ENCODE data around the gene HAGH.

HAGH gene

DNA sequence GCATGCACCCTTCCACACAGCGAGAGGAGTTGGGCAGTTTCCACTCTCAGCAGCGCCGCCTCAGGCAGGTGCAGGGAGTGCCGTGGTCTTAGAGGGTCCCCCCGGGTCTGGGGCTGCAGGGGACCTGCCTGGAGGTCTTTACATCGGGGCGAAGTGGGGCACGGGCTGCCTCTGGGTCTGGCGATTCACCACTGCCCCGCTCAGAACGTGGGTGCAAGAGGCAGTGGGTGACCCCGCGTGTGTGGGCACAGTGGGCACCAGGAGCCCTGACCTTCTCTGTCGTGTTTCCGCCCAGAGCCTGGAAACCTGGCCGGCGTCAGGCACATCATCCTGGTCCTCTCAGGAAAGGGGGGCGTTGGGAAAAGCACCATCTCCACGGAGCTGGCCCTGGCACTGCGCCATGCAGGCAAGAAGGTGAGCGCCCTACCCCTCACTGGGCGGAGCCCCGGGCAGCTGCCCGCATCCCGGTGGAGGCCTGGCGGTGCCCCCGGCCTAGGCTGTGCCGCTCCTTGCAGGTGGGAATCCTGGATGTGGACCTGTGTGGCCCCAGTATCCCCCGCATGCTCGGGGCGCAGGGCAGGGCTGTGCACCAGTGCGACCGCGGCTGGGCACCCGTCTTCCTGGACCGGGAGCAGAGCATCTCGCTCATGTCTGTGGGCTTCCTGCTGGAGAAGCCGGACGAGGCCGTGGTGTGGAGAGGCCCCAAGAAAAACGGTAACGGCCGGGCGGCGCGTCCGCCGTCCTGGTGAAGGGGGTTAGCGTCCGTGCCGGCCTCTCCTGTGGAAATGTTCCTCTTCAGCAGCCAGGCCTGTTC, 40.2 kb downstream of the HAGH start:
- TF ChIP-seq, protein P1, sequence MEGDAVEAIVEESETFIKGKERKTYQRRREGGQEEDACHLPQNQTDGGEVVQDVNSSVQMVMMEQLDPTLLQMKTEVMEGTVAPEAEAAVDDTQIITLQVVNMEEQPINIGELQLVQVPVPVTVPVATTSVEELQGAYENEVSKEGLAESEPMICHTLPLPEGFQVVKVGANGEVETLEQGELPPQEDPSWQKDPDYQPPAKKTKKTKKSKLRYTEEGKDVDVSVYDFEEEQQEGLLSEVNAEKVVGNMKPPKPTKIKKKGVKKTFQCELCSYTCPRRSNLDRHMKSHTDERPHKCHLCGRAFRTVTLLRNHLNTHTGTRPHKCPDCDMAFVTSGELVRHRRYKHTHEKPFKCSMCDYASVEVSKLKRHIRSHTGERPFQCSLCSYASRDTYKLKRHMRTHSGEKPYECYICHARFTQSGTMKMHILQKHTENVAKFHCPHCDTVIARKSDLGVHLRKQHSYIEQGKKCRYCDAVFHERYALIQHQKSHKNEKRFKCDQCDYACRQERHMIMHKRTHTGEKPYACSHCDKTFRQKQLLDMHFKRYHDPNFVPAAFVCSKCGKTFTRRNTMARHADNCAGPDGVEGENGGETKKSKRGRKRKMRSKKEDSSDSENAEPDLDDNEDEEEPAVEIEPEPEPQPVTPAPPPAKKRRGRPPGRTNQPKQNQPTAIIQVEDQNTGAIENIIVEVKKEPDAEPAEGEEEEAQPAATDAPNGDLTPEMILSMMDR (IDR thresholded peaks at IDR 0.05; ENCODE audit: borderline replicate concordance, insufficient read depth, low read depth, low read length) = no peak

DNA sequence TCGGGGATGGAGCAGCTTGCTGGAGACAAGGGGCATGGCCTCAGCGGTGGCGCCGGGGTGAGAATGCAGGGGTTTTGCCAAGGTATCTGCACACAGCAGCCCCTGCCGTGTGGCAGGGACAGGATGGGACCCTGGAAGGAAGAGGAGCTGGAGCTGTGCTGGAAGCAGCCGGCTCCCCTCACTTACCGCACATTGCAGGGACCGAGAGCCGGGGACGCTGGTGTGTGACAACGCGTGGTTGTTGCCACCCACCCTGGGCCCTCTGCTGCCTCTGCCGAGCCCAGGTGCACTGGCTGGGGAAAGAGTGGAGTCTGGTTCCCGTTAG, 40.8 kb downstream of the HAGH start:
- TF ChIP-seq, protein P1 (IDR thresholded peaks at IDR 0.05; ENCODE audit: borderline replicate concordance, insufficient read depth, low read depth, low read length) = no peak

More for the DNA sequence above, 40.2 kb downstream of the HAGH start:
- H3K4me3 ChIP-seq (ENCODE audit: low read depth, low read length) = no peak overlapping the region

GRCh38 chr16:1784977-1785845, 41.4 kb downstream of the HAGH start:
- H3K4me3 ChIP-seq (ENCODE audit: low read depth, low read length) = no peak overlapping the region
- TF ChIP-seq, protein P1 (IDR thresholded peaks at IDR 0.05; ENCODE audit: borderline replicate concordance, insufficient read depth, low read depth, low read length) = no peak

More for the DNA sequence above, 40.8 kb downstream of the HAGH start:
- no peak overlapping the region for H3K4me3 ChIP-seq (ENCODE audit: low read depth, low read length)

- peak within 1 kb of the TSS; percentile 77 for H3K4me3 ChIP-seq (ENCODE audit: low read depth, low read length)
- TF ChIP-seq, protein P1 (IDR thresholded peaks at IDR 0.05; ENCODE audit: borderline replicate concordance, insufficient read depth, low read depth, low read length) = no peak
Observed at GRCh38 chr16:1782408-1783264, 44.0 kb downstream of the HAGH start, which contains the start of the genes NUBP2 and SPSB3. TSS of gene NUBP2 (plus strand) at chr16:1782960. CDS start at chr16:1783021, 61 bp downstream. TSS of gene SPSB3 (minus strand) at chr16:1782571. CDS start at chr16:1781483, 1,088 bp downstream.

DNA sequence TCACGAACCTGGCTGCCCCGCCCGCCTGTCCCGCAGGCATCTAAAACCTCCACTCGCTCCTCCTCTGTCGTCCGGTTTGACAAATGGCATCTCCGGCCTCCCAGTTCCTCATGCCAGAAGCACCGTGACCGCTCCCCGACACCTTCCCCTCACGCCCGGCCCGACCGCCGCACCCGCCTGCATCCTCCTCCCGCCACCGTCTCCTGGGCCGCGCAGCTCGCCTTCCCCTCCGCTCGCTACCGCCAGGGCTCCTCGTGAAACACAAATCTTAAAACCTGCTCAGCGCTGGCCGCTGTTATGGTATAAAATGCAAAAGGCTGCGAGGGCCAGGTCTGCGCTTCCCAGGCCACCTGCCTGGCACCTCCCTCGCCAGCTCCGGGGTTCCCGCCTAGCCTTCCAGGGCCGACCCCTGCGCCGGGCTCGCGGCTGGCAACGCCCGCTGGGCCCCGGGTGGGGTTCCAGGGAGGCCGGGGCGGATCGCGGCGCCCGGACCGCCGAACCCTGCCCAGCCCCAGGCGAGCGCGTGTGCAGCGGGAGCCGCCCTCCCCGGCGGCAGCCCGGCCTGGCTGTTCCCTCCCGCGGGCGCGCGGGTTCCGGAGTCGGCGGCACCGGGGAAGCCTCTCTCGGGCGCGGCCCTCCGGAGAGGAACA, 44.7 kb downstream of the HAGH start:
- H3K4me3 ChIP-seq (ENCODE audit: low read depth, low read length) = peak overlapping the region; percentile 77
- TF ChIP-seq, protein P1 (IDR thresholded peaks at IDR 0.05; ENCODE audit: borderline replicate concordance, insufficient read depth, low read depth, low read length) = peak; percentile 15; the same call in 1 of the 2 replicates

DNA sequence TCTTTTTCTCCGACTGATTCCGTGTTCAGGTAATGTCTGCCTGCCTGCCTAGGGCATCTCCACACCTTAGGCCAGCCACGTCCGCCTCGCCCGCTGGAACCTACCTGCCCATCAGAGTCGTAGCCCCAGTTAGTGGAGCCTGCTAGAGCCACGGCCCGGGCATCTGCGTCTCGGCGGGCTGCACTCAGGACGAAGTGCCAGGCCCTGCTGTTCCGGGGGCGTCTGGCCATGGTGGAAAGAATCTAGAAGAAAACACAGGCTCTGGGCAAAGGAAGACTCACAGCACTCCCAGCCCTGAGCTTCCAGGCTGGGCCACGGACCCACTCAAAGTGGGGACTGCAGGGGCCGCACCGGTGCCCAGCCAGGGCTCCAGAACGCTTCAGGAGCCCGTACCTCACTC, 45.4 kb downstream of the HAGH start:
- H3K4me3 ChIP-seq (ENCODE audit: low read depth, low read length) = peak overlapping the region; percentile 77
- TF ChIP-seq, protein P1 (IDR thresholded peaks at IDR 0.05; ENCODE audit: borderline replicate concordance, insufficient read depth, low read depth, low read length) = no peak

Data from GM12875 (cell line).